GM23338 (cell line): ENCODE results near the gene RPS6KC1. TPM values are rescaled to one million over a fixed set of nuclear protein-coding genes. Genes with fewer than 3 reads are reported as not detected.

Experiments used
- ATAC-seq: fragments of 200-7000 bp; cut with Tn5 transposase; 3 replicates; pipeline ENCODE4 v1.9.1; 2020
- DNase-seq: peaks from one replicate; pipeline ENCODE4 v3.0.0-alpha.2; 2015; ENCODE audit warnings: low spot score
- H2AFZ ChIP-seq: fragments of 200-600 bp; sonication (generic); 2 replicates; pipeline ENCODE4 v1.8.0; 2016; ENCODE audit warnings: antibody characterized with exemption, mild to moderate bottlenecking, moderate library complexity
- H3F3A ChIP-seq: fragments of 200-600 bp; sonication (generic); replicated peaks from 2 replicates; pipeline ENCODE4 v1.8.0; 2017; ENCODE audit warnings: antibody characterized with exemption, mixed run types, low read depth
- H3K27ac ChIP-seq: fragments of 200-600 bp; sonication (generic); 2 replicates; pipeline ENCODE4 v1.6.1; 2016; ENCODE audit warnings: low read depth
- H3K27me3 ChIP-seq: fragments of 200-600 bp; sonication (generic); 2 replicates; pipeline ENCODE4 v1.8.0; 2016; ENCODE audit warnings: mild to moderate bottlenecking, mixed run types, moderate library complexity; ENCODE audit not compliant: insufficient read depth
- H3K36me3 ChIP-seq: fragments of 200-600 bp; sonication (generic); 2 replicates; pipeline ENCODE4 v1.8.0; 2016; ENCODE audit warnings: mild to moderate bottlenecking; ENCODE audit not compliant: insufficient read depth
- H3K4me1 ChIP-seq: fragments of 200-600 bp; sonication (generic); 2 replicates; pipeline ENCODE4 v1.8.0; 2016; ENCODE audit warnings: mild to moderate bottlenecking, moderate library complexity; ENCODE audit not compliant: insufficient read depth
- H3K4me2 ChIP-seq: fragments of 200-600 bp; sonication (generic); 2 replicates; pipeline ENCODE4 v1.7.1; 2017; ENCODE audit warnings: mixed run types
- H3K4me3 ChIP-seq: fragments of 200-600 bp; sonication (generic); 2 replicates; pipeline ENCODE4 v1.6.1; 2016; ENCODE audit warnings: mixed run types
- H3K79me2 ChIP-seq: fragments of 200-600 bp; sonication (generic); replicated peaks from 2 replicates; pipeline ENCODE4 v1.8.0; 2017; ENCODE audit warnings: mild to moderate bottlenecking; ENCODE audit not compliant: insufficient read depth
- H3K9me2 ChIP-seq: fragments of 200-600 bp; sonication (generic); 2 replicates; pipeline ENCODE4 v1.8.0; 2017; ENCODE audit not compliant: insufficient read depth
- H4K20me1 ChIP-seq: fragments of 200-600 bp; sonication (generic); replicated peaks from 2 replicates; pipeline ENCODE4 v1.8.0; 2017; ENCODE audit warnings: mild to moderate bottlenecking; ENCODE audit not compliant: insufficient read depth
- H3K27ac Mint-ChIP-seq: 2 replicates; pipeline ENCODE4 v1.8.0; 2020; ENCODE audit warnings: inconsistent platforms, mild to moderate bottlenecking, moderate library complexity, mixed read lengths
- H3K27me3 Mint-ChIP-seq: 3 replicates; pipeline ENCODE4 v1.8.0; 2022; ENCODE audit warnings: low read depth, mild to moderate bottlenecking, moderate library complexity, mixed read lengths, inconsistent platforms; ENCODE audit not compliant: insufficient read depth, poor library complexity
- H3K36me3 Mint-ChIP-seq: 3 replicates; pipeline ENCODE4 v1.8.0; 2021; ENCODE audit warnings: low read depth, mild to moderate bottlenecking, inconsistent platforms, moderate library complexity, mixed read lengths
- H3K4me1 Mint-ChIP-seq: 3 replicates; pipeline ENCODE4 v1.8.0; 2020; ENCODE audit warnings: mild to moderate bottlenecking, inconsistent platforms, mixed read lengths
- H3K4me3 Mint-ChIP-seq: 3 replicates; pipeline ENCODE4 v1.8.0; 2021; ENCODE audit warnings: moderate library complexity, mild to moderate bottlenecking, inconsistent platforms, mixed read lengths
- H3K9me3 Mint-ChIP-seq: 3 replicates; pipeline ENCODE4 v1.8.0; 2020; ENCODE audit warnings: moderate library complexity, mild to moderate bottlenecking, inconsistent platforms, mixed read lengths
- CREB1 ChIP-seq: fragments of 250-450 bp; sonication (Bioruptor Pico); IDR thresholded peaks from 2 replicates; pipeline ENCODE4 v1.5.0; 2020; ENCODE audit warnings: low read depth, mild to moderate bottlenecking, moderate library complexity
- EZH2 ChIP-seq: fragments of 200-600 bp; sonication (generic); IDR thresholded peaks from one replicate; pipeline ENCODE4 v1.8.0; 2017; ENCODE audit warnings: antibody characterized with exemption, mild to moderate bottlenecking, low read depth; ENCODE audit not compliant: unreplicated experiment
- EZH2phosphoT487 ChIP-seq: fragments of 200-600 bp; sonication (generic); IDR thresholded peaks from one replicate; pipeline ENCODE4 v1.8.1; 2018; ENCODE audit warnings: antibody characterized with exemption; ENCODE audit not compliant: unreplicated experiment
- JUNB ChIP-seq: IDR thresholded peaks from one replicate; pipeline ENCODE4 v1.6.1; 2016; ENCODE audit warnings: antibody characterized with exemption; ENCODE audit not compliant: unreplicated experiment
- NANOG ChIP-seq: IDR thresholded peaks from 2 replicates; pipeline ENCODE4 v1.6.1; 2016; ENCODE audit warnings: antibody characterized with exemption, borderline replicate concordance
- POLR2AphosphoS5 ChIP-seq: IDR thresholded peaks from 2 replicates; pipeline ENCODE4 v1.6.1; 2016; ENCODE audit warnings: antibody characterized with exemption, low read depth
- REST ChIP-seq: IDR thresholded peaks from one replicate; pipeline ENCODE4 v1.6.1; 2018; ENCODE audit warnings: antibody characterized with exemption; ENCODE audit not compliant: unreplicated experiment
- STAT1 ChIP-seq: IDR thresholded peaks from one replicate; pipeline ENCODE4 v1.6.1; 2016; ENCODE audit warnings: antibody characterized with exemption; ENCODE audit not compliant: unreplicated experiment
- ZNF114 ChIP-seq: fragments of 250-450 bp; sonication (Bioruptor Pico); IDR thresholded peaks from 2 replicates; pipeline ENCODE4 v1.5.0; 2020; ENCODE audit warnings: mild to moderate bottlenecking, moderate library complexity
- ZNF331 ChIP-seq: fragments of 250-450 bp; sonication (Bioruptor Pico); IDR thresholded peaks from 2 replicates; pipeline ENCODE4 v1.5.0; 2020; ENCODE audit warnings: low read depth, mild to moderate bottlenecking, moderate library complexity
- ZNF462 ChIP-seq: fragments of 250-450 bp; sonication (Bioruptor Pico); IDR thresholded peaks from 2 replicates; pipeline ENCODE4 v1.5.0; 2020; ENCODE audit warnings: mild to moderate bottlenecking, moderate library complexity
- polyA plus RNA-seq: library from polyadenylated mRNA; unstranded; fragments of >200 nt; fragmentation: Nextera tagmentation; extraction: Ambion mirVana; gene quantifications from 2 replicates; pipeline ENCODE4 v1.2.1, GENCODE V29; 2016
- total RNA-seq: library from RNA; depleted of rRNA; stranded (reverse); fragments of >200 nt; shearing (Covaris generic); gene quantifications from 2 replicates; pipeline ENCODE4 v1.2.3, GENCODE V29; 2014
- TF ChIP-seq, protein P1 (sequence below): IDR thresholded peaks from 2 replicates; pipeline ENCODE4 v1.6.1; 2016; ENCODE audit warnings: antibody characterized with exemption
- TF ChIP-seq, protein P2 (sequence below), 2 experiments: fragments of 200-600 bp in 1 of 2; sonication (generic) in 1 of 2; conservative IDR thresholded peaks; 2 replicates each; pipeline versions ENCODE4 v1.5.1 to v1.6.1; 2016 to 2017; ENCODE audit warnings: antibody characterized with exemption in 2 of 2, low read depth in 2 of 2, mild to moderate bottlenecking in 2 of 2, moderate library complexity in 1 of 2

RPS6KC1 gene
- total and polyA plus RNA-seq, 2 experiments from 2014 or later = 7.9 to 24.9 TPM

DNA sequence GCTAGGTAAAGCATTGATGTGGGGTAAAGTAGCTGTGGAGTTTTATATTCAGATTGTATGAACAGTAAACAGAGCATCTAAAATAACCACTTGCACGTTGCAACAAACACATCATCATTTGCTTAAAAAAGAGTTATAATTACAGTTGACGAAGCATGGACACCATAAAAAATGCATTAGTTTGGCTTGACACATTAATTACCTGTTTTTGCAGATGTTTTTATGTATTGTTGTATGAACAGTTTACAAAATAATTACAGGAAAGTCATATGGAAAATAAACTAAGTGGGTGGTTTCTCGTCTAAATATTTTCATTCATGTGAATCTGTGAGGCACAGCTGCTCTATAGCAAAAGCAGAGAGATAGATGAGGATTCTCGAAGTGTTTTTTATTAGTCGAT is 108.3 kb downstream of the RPS6KC1 start:
- H3K4me1 Mint-ChIP-seq = no peaks in the 10 kb centered on the region; the same call in 2 of the 3 replicates
- DNase-seq (no peak), ATAC-seq (no peak)
- peaks cover 10% of the 10 kb centered on the region for H3K36me3 Mint-ChIP-seq
- TF ChIP-seq REST (no peak), ZNF331 (CRISPR knock-in tag) (no peak), POLR2AphosphoS5 (no peak), NANOG (no peak), CREB1 (CRISPR knock-in tag) (no peak), EZH2phosphoT487 (no peak), ZNF114 (CRISPR knock-in tag) (no peak), ZNF462 (CRISPR knock-in tag) (no peak), STAT1 (no peak), EZH2 (no peak), JUNB (no peak)
- TF ChIP-seq, protein P1, sequence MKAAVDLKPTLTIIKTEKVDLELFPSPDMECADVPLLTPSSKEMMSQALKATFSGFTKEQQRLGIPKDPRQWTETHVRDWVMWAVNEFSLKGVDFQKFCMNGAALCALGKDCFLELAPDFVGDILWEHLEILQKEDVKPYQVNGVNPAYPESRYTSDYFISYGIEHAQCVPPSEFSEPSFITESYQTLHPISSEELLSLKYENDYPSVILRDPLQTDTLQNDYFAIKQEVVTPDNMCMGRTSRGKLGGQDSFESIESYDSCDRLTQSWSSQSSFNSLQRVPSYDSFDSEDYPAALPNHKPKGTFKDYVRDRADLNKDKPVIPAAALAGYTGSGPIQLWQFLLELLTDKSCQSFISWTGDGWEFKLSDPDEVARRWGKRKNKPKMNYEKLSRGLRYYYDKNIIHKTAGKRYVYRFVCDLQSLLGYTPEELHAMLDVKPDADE = no peak
- TF ChIP-seq, protein P2, sequence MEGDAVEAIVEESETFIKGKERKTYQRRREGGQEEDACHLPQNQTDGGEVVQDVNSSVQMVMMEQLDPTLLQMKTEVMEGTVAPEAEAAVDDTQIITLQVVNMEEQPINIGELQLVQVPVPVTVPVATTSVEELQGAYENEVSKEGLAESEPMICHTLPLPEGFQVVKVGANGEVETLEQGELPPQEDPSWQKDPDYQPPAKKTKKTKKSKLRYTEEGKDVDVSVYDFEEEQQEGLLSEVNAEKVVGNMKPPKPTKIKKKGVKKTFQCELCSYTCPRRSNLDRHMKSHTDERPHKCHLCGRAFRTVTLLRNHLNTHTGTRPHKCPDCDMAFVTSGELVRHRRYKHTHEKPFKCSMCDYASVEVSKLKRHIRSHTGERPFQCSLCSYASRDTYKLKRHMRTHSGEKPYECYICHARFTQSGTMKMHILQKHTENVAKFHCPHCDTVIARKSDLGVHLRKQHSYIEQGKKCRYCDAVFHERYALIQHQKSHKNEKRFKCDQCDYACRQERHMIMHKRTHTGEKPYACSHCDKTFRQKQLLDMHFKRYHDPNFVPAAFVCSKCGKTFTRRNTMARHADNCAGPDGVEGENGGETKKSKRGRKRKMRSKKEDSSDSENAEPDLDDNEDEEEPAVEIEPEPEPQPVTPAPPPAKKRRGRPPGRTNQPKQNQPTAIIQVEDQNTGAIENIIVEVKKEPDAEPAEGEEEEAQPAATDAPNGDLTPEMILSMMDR (conservative IDR thresholded peaks at IDR 0.05; ENCODE audit: low read depth in 2 of 2) = no peak
- Histone ChIP-seq H3K4me1 (no peaks in the 10 kb centered on the region), H2AFZ (no peak overlapping the region), H3K27me3 (no peaks in the 10 kb centered on the region), H3K79me2 (no peaks in the 10 kb centered on the region), H4K20me1 (no peaks in the 10 kb centered on the region), H3K9me2 (no peaks in the 10 kb centered on the region), H3F3A (no peaks in the 10 kb centered on the region), H3K36me3 (no peaks in the 10 kb centered on the region), H3K4me3 (no peak overlapping the region), H3K27ac (no peak overlapping the region), H3K4me2 (no peak overlapping the region)
- no peak overlapping the region for H3K27ac Mint-ChIP-seq
- H3K27me3 Mint-ChIP-seq = peaks cover 3% of the 10 kb centered on the region
- peaks cover 6% of the 10 kb centered on the region; the same call in 1 of the 3 replicates for H3K9me3 Mint-ChIP-seq
- H3K4me3 Mint-ChIP-seq = no peak overlapping the region
